A673 (cell line): ENCODE data around the gene BRINP2.

ENCODE experiments used
- EZH2 ChIP-seq: fragments of 200-600 bp; sonication (generic); IDR thresholded peaks from 2 replicates; pipeline ENCODE4 v1.6.1; 2017; ENCODE audit warnings: borderline replicate concordance, low read depth, mild to moderate bottlenecking, mixed read lengths, antibody characterized with exemption, low read length; ENCODE audit not compliant: poor library complexity, severe bottlenecking
- TF ChIP-seq, protein P1 (sequence below): fragments of 300-800, 200-600 bp; sonication (generic); conservative IDR thresholded peaks from 2 replicates; pipeline ENCODE4 v1.5.1; 2017; ENCODE audit warnings: low read depth, mild to moderate bottlenecking, antibody characterized with exemption, low read length, moderate library complexity, mixed read lengths

GRCh38 chr1:177243773-177244172, 73.0 kb downstream of the BRINP2 start:
- TF ChIP-seq, protein P1, sequence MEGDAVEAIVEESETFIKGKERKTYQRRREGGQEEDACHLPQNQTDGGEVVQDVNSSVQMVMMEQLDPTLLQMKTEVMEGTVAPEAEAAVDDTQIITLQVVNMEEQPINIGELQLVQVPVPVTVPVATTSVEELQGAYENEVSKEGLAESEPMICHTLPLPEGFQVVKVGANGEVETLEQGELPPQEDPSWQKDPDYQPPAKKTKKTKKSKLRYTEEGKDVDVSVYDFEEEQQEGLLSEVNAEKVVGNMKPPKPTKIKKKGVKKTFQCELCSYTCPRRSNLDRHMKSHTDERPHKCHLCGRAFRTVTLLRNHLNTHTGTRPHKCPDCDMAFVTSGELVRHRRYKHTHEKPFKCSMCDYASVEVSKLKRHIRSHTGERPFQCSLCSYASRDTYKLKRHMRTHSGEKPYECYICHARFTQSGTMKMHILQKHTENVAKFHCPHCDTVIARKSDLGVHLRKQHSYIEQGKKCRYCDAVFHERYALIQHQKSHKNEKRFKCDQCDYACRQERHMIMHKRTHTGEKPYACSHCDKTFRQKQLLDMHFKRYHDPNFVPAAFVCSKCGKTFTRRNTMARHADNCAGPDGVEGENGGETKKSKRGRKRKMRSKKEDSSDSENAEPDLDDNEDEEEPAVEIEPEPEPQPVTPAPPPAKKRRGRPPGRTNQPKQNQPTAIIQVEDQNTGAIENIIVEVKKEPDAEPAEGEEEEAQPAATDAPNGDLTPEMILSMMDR: no peak
- no peak for TF ChIP-seq EZH2
